Epithelial cell of esophagus (primary cell): ENCODE results near the gene HOXB8.

Experiments
- DNase-seq: peaks from one replicate; pipeline ENCODE4 v3.0.0; 2010; ENCODE audit warnings: low read depth
- H3K4me3 ChIP-seq: 2 replicates; pipeline ENCODE4 v1.5.1; 2011; ENCODE audit warnings: mild to moderate bottlenecking, low read length, control low read depth
- CTCF ChIP-seq: IDR thresholded peaks from 2 replicates; pipeline ENCODE4 v1.5.1; 2011; ENCODE audit warnings: low read depth, mild to moderate bottlenecking, low read length, control low read depth, inconsistent platforms; ENCODE audit not compliant: insufficient read depth; ENCODE audit errors: missing control alignments

HOXB8 gene

DNA sequence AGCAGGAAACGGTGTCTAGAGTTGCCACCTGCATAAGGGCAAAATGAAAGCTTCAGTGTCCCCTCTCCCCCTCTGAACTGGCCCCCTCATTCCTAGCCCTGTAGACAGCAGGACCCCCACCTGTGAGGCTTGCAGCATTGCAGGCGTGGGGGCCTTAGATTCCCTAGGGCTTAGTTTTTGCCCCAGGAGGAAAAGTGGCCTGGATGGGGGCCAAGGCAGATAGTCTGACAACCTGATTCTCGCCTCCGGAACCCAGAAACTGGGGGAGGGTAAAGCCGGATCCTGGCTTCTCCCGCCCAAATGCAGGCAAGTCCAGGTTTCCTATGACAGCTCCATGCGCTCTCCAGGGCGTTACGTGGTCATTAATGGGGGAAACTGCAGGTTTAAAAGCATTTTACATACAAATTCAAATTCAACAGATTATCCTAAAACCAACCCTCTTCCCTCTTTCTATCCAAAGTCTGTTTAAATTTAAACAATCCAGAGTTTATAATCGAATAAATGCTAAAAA lies 9.6 kb downstream of the HOXB8 start:
- DNase-seq, result no peak
- no peak for TF ChIP-seq CTCF
- no peak overlapping the region for H3K4me3 ChIP-seq

DNA sequence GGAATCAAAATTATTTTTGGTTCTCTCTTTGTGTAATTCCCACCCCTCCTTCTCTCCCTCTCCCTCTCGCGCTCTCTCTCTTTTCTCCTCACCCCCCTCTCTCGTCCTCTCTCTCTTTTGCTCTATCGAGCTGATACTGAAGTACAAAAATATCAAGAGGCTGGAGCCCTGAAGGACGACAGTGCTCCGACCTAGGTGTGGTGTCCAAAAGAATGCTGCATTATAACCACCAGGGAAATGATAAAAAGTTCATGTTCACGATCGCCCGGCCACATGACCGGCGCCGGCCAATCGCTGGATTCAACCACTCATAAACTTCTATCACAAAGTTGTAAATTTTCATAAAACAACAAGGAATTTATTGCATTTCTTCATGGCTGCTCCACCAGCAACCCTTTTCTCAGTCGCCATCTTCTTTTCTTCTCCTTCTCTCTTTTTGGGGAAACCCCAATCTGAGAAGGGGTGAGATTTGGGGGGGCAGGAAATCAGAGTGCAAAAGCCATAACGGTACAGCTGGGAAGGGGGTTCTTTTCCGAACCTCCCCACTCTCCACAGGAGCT lies 10.2 kb downstream of the HOXB8 start, which contains the start of gene HOXB6:
HOXB6 (minus strand) TSS at position 217 of the 560 bp plus-strand sequence. CDS start 6,836 bp downstream, outside the sequence.
- no peak for TF ChIP-seq CTCF
- no peak for DNase-seq
- no peak within 1 kb of the TSS for H3K4me3 ChIP-seq

DNA sequence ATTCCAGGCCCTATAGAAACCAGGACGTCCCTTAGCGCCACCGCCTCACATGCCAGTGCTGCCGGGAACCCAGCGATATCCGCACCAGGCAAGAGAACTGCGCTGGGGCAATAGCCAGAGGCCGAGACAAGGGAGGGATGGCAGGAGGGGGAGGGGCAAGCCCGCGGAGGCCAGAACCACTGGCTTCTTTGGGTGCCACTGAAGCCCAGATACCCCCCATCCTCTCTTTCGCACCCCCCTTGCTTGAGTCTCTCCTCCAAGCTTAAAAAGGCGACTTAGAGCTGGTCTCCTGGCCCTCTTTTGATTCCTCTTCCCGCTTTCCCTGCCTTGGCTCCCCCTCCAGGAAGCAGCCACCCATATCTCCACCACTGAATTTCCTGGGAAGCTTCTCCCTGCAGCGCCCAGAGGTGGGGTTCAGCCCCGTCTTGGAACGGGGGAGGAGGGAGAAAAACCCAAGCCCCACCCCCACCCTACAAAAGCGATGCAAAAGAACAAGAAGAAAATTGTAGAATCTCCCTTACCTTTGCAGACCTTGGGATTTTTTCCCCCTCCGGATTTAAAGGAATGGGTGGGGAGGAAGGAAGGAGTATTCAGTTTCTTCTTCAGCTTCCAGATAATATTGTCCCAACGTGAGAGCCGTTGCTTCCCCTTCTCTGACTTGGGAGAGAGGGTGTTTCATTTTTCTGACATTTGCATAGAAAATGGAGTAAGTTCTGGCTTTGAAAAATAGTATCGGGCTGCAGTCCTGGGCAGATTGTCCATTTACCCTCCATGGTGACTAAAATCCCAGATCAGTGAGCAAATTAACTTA lies 10.9 kb downstream of the HOXB8 start:
- DNase-seq, result no peak
- H3K4me3 ChIP-seq, result no peak overlapping the region
- no peak for TF ChIP-seq CTCF

- DNase-seq, result no peak
- no peak overlapping the region for H3K4me3 ChIP-seq
- no peak for TF ChIP-seq CTCF
Measured at GRCh38 chr17:48601539-48602425, 13.3 kb downstream of the HOXB8 start.

DNA sequence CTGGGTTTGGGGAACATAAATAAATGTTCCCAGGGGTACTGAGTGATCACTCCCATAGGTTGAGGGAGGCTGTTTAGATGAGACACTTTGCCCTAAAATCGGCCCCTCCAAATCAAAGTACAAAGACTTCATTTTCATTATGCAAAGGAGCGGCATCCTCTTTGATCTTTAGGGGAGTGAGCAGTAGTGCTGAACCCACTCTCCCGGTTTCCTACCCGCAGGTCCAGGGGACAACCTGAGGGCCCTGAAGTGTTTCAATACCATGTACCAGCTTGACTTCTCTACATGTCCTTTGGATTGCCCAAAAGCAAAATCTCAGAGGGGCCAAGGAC lies 13.9 kb downstream of the HOXB8 start:
- DNase-seq, result no peak
- no peak overlapping the region for H3K4me3 ChIP-seq
- TF ChIP-seq CTCF, result no peak

GRCh38 chr17:48600244-48601098 lies 14.6 kb downstream of the HOXB8 start:
- DNase-seq, result no peak
- TF ChIP-seq CTCF, result no peak
- H3K4me3 ChIP-seq, result no peak overlapping the region
